HL-60 (cell line): ENCODE data around the gene PLCL2.

ENCODE experiments used
- GABPA ChIP-seq: IDR thresholded peaks from 2 replicates; pipeline ENCODE4 v1.6.1; 2012; ENCODE audit warnings: low read depth
- REST ChIP-seq: IDR thresholded peaks from 2 replicates; pipeline ENCODE4 v1.6.1; 2012; ENCODE audit warnings: low read depth; ENCODE audit not compliant: insufficient replicate concordance
- TF ChIP-seq, protein P1 (sequence below): IDR thresholded peaks from one replicate; pipeline ENCODE4 v1.5.1; 2011; ENCODE audit warnings: low read length, control low read depth, inconsistent platforms; ENCODE audit not compliant: insufficient read depth

DNA sequence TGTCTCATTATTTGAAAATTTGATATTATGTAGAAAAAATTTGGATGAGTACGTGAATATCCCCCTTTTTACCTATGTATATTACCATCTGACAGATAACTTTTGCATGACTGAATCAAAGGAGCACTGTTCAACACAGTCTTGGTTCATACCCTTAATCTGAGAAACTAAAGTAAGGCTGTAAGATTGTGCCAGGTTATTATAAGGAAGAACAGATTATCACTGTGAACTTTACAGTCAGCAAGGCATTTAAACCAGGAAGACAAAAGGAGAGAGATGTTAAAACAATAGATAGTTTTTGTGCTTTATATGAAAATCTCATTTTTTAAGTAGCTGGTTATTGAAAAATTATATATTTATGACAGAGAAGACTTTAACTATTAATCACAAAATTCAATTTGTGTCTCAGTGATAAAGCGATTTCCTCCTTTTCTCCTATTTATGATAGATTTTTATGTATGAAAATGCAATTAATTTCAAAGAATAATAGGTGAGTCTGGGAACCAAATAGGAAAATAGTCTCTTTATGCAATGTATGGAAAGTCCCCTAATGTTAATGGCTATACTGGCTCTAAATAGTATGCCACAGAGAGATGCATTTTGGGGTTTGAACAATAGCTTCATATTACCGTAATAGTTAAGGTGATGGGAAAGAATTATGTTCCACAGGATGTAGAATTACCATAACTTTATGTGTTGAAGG is 33.4 kb downstream of the PLCL2 start:
- TF ChIP-seq, protein P1, sequence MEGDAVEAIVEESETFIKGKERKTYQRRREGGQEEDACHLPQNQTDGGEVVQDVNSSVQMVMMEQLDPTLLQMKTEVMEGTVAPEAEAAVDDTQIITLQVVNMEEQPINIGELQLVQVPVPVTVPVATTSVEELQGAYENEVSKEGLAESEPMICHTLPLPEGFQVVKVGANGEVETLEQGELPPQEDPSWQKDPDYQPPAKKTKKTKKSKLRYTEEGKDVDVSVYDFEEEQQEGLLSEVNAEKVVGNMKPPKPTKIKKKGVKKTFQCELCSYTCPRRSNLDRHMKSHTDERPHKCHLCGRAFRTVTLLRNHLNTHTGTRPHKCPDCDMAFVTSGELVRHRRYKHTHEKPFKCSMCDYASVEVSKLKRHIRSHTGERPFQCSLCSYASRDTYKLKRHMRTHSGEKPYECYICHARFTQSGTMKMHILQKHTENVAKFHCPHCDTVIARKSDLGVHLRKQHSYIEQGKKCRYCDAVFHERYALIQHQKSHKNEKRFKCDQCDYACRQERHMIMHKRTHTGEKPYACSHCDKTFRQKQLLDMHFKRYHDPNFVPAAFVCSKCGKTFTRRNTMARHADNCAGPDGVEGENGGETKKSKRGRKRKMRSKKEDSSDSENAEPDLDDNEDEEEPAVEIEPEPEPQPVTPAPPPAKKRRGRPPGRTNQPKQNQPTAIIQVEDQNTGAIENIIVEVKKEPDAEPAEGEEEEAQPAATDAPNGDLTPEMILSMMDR, result no peak
- TF ChIP-seq GABPA (no peak), REST (no peak)
